ENCODE measurements around the gene MEP1A. TPM values are rescaled to one million over a fixed set of nuclear protein-coding genes. Genes with fewer than 3 reads are reported as not detected.
"Not testable (repeated sequence)": the region's sequence is repeated elsewhere in the genome, so short reads cannot be mapped to it uniquely, and the experiment has no call there.

The MEP1A gene
- total RNA-seq, 1 donor from 2014 or later: not detected

DNA sequence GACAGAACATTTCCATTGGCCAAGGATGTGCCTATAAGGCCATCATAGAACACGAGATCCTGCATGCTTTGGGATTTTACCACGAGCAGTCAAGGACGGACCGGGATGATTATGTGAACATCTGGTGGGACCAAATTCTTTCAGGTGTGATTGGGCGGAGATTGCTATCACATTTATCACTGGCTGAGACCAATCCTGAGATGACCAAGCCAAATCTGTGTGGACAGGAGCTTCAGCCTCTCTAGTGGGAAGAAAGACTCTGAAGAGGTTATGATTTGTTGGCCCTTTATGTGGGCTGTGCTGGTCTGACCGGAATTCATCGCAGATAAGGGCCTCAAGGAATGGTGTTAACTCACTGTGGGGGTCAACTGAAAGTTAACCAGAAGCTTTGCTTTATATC lies 26.4 kb downstream of the MEP1A start:
- intact Hi-C loops (cut with micrococcal nuclease): no loop called here
- TF ChIP-seq, protein P1, sequence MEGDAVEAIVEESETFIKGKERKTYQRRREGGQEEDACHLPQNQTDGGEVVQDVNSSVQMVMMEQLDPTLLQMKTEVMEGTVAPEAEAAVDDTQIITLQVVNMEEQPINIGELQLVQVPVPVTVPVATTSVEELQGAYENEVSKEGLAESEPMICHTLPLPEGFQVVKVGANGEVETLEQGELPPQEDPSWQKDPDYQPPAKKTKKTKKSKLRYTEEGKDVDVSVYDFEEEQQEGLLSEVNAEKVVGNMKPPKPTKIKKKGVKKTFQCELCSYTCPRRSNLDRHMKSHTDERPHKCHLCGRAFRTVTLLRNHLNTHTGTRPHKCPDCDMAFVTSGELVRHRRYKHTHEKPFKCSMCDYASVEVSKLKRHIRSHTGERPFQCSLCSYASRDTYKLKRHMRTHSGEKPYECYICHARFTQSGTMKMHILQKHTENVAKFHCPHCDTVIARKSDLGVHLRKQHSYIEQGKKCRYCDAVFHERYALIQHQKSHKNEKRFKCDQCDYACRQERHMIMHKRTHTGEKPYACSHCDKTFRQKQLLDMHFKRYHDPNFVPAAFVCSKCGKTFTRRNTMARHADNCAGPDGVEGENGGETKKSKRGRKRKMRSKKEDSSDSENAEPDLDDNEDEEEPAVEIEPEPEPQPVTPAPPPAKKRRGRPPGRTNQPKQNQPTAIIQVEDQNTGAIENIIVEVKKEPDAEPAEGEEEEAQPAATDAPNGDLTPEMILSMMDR (IDR thresholded peaks at IDR 0.05; ENCODE audit: borderline replicate concordance): no peak

GRCh38 chr6:46821458-46821881 lies 28.3 kb downstream of the MEP1A start:
- H3K27me3 ChIP-seq (ENCODE audit: low read depth): peaks cover 8% of the 10 kb centered on the region
- no peaks in the 10 kb centered on the region for H3K4me1 ChIP-seq
- TF ChIP-seq, protein P1 (IDR thresholded peaks at IDR 0.05; ENCODE audit: borderline replicate concordance): no peak
- DNase-seq: no peak
- intact Hi-C loops (cut with micrococcal nuclease): no loop called here
- H3K4me3 ChIP-seq: no peak overlapping the region
- H3K36me3 ChIP-seq: no peaks in the 10 kb centered on the region
- no peak overlapping the region for H3K27ac ChIP-seq (replicated peaks)
- H3K9me3 ChIP-seq (replicated peaks): no peaks in the 10 kb centered on the region

More for the DNA sequence above, 26.4 kb downstream of the MEP1A start:
- no peak overlapping the region for H3K4me3 ChIP-seq
- H3K9me3 ChIP-seq (replicated peaks): peaks cover under 1% of the 10 kb centered on the region
- H3K4me1 ChIP-seq: no peaks in the 10 kb centered on the region
- H3K27ac ChIP-seq (replicated peaks): no peak overlapping the region
- H3K36me3 ChIP-seq: no peaks in the 10 kb centered on the region
- peaks cover 20% of the 10 kb centered on the region for H3K27me3 ChIP-seq (ENCODE audit: low read depth)
- DNase-seq: no peak

DNA sequence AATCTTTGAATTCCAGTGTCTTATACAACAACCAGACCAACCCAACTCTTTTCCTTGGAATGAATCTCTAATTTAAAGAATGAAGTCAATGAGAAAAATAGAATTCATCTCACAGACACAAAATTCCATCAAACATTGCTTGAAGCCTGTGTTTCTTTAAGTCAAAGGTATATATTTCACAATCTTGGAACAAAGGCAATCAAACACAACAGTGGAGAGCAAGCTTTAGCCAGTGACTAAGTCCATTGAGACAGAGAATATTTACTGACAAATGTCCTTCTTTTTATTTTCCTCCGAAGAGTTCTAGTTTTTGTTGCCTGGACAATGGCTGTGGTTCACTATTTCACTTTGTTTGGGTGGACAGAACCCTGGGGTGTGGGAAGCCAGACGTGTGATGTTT lies 35.8 kb downstream of the MEP1A start:
- Histone ChIP-seq H3K27me3 (ENCODE audit: low read depth) (peaks cover 12% of the 10 kb centered on the region), H3K36me3 (no peaks in the 10 kb centered on the region), H3K9me3 (replicated peaks) (no peaks in the 10 kb centered on the region), H3K27ac (replicated peaks) (no peak overlapping the region), H3K4me1 (no peaks in the 10 kb centered on the region), H3K4me3 (no peak overlapping the region)
- intact Hi-C loops (cut with micrococcal nuclease): no loop called here
- TF ChIP-seq, protein P1 (IDR thresholded peaks at IDR 0.05; ENCODE audit: borderline replicate concordance): no peak
- no peak for DNase-seq

- Histone ChIP-seq H3K36me3 (no peaks in the 10 kb centered on the region), H3K27ac (replicated peaks) (no peak overlapping the region), H3K9me3 (replicated peaks) (no peaks in the 10 kb centered on the region), H3K4me3 (no peak overlapping the region), H3K4me1 (no peaks in the 10 kb centered on the region), H3K27me3 (ENCODE audit: low read depth) (peaks cover 10% of the 10 kb centered on the region)
- TF ChIP-seq, protein P1 (IDR thresholded peaks at IDR 0.05; ENCODE audit: borderline replicate concordance): no peak
- intact Hi-C loops (cut with micrococcal nuclease): no loop called here
- no peak for DNase-seq
These were observed 39.6 kb downstream of the MEP1A start for GRCh38 chr6:46832816-46833215.

- H3K36me3 ChIP-seq; H3K4me3 ChIP-seq; H3K4me1 ChIP-seq; intact Hi-C loops (cut with micrococcal nuclease); DNase-seq; H3K27me3 ChIP-seq (ENCODE audit: low read depth); H3K9me3 ChIP-seq (replicated peaks): not testable (repeated sequence)
- H3K27ac ChIP-seq (replicated peaks): peak overlapping the region; percentile 58
These were observed 41.2 kb downstream of the MEP1A start for GRCh38 chr6:46834257-46834916.

DNA sequence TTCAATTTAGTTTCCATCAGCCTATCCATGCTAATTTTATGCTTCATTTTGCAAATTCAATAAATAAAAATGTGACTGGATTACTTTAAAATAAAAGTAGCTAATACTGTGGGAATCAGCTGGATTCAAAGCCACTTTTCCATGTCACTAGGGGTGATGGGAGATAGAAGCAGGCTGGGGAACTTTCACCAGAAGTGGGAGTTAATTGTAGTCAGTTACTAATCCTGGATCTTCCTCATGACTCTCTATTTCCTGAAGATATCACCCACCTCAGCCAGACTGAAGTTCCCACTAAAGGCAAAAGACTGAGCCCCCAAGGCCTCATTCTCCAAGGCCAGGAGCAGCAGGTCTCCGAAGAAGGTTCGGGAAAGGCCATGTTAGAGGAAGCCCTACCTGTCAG lies 41.8 kb downstream of the MEP1A start:
- H3K4me1 ChIP-seq; H3K36me3 ChIP-seq; H3K9me3 ChIP-seq (replicated peaks); DNase-seq; intact Hi-C loops (cut with micrococcal nuclease); H3K27me3 ChIP-seq (ENCODE audit: low read depth); H3K4me3 ChIP-seq: not testable (repeated sequence)
- H3K27ac ChIP-seq (replicated peaks): peak overlapping the region; percentile 58

Measured in left ventricle myocardium inferior (tissue), 1 donor.